Stimulated activated CD4-positive, alpha-beta T cell treated with anti-CD3 and anti-CD28 coated beads, Interleukin-1b, Interleukin-23, amount 100 ng/mL, for 1 hour (primary cell): Measurements from ENCODE around the gene ATP5F1A.
"Not testable (repeated sequence)": the region's sequence is repeated elsewhere in the genome, so short reads cannot be mapped to it uniquely, and the experiment has no call there.

ENCODE experiments used
- DNase-seq, 2 donors: peaks; one replicate each; pipeline ENCODE4 v3.0.0-alpha.2; 2020; ENCODE audit warnings: low read depth in 2 of 2

Gene ATP5F1A

GRCh38 chr18:46047369-46047768 lies 50.7 kb downstream of the ATP5F1A start:
- not testable (repeated sequence) for DNase-seq

- DNase-seq, result no peak
These were observed 51.4 kb downstream of the ATP5F1A start for GRCh38 chr18:46046688-46047087.

DNA sequence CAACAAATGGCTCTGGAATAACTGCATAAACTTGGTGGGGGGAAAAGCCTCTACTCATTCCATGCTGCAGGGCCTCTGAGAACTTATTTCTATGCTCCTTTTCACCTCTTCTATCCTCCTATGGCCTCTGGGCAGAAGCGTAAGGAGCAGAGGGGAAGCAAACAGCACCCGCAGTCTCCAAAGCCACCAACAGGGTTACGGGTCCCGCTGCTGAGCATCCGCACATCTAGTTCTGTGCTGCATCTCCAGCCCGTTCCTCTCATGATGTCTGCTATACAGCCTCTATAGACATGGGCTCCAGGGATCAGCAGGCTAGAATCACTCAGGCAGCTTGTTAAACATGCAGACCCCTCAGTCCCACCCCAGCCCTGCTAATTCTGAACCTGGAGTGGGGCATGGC lies 52.0 kb downstream of the ATP5F1A start:
- no peak for DNase-seq

DNA sequence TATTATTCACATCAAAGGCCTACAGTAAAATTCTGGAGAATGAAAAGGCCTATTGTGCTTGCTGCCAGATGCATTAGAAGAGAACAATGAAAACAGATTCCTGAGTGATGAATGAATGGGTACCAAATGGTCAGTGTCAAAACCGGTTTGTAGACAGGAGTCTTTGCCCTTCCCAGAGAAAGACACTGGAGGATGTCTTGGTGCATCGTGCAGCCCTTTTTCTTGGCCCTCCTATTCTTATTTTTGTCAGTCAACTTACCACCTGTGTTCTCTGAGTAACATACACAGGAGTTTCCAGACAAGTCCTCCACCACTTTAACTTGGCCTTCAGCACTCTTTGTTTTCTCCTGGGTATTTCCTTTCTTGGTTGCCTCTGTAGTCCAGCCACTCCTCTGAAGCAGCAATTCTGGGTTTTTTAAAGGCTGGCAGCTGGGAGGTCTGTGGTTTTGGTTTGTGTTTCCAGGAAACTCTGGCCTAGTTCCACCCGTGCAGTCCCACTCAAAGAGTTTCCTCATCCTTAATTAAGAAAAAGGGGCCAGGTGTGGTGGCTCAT lies 55.4 kb downstream of the ATP5F1A start:
- no peak for DNase-seq

DNA sequence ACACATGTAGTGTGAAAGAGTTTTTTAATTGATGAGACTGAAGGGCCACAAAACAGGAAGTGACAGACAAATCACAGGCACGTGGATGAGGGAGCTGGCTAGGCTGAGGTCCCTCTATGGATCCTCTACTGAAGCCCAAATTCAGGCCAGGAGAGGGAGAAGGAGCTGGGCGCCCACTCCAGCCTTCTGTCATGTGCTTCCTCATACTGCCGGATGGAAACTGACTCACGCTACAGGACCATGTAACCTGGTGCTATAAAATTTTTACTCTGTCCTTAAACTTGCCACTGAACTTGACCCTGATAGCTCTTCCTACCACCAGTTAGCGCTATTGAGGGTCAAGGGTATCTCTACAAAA lies 57.4 kb downstream of the ATP5F1A start:
- no peak for DNase-seq

- no peak for DNase-seq
These were observed 57.9 kb downstream of the ATP5F1A start for GRCh38 chr18:46040033-46040746.

- DNase-seq, result no peak
These were observed 60.4 kb downstream of the ATP5F1A start for GRCh38 chr18:46037512-46038305.

DNA sequence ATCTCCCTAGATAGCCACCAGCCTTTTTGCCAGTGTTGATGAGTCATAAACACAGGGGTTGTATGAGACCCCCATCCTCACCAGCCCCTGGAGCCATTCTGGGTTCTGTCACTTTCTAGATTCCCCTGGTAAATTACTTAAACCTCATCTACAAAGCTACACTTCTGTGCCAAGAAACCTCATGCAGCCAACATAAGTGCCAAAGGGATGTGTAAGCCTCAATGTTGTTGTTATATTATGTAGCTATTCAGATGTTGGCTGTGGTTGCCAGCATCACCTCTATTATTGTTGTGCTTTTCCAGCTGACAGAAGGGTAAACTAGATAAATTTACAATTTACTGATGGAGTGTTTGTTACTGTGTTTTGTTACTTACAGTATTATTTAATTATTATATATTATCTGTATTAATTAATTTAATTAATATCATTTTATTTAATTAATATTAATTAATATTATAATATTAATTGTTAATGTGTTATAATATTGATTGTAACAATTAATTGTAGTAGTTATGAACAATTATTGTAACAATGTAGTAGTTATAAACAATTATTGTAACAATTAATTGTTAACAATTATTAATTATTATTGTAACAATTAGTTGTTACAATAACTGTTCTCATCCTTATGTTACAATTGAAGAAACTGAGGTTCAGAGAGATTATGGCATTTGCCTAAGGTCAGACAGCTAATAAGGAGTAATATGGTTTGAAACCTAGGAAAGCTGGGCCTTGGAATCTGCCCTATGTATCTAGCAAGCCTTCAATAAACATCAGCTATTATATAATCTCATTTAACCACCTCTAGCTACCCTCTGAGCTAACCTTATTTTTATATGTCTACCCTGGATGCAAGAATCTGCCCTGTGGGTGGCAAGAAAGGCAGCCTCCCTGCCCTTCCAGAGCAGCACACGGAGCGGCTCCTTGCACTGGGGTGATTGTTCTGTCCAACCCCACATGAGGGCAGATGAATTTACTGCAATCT lies 62.1 kb downstream of the ATP5F1A start:
- DNase-seq, result no peak

- DNase-seq, result no peak
These were observed 63.9 kb downstream of the ATP5F1A start for GRCh38 chr18:46034230-46034629.

GRCh38 chr18:46031741-46032140 lies 66.4 kb downstream of the ATP5F1A start:
- DNase-seq, result no peak
